ENCODE results near the gene FARS2.

FARS2 gene

GRCh38 chr6:5238336-5238735 is 23.0 kb upstream of the FARS2 start:
- Mint-ChIP-seq H3K27me3 (ENCODE audit: low read depth) (no peaks in the 10 kb centered on the region), H3K4me1 (ENCODE audit: low read depth) (no peaks in the 10 kb centered on the region), H3K4me3 (no peak overlapping the region), H3K9me3 (no peaks in the 10 kb centered on the region), H3K36me3 (ENCODE audit: low read depth) (peaks cover 2% of the 10 kb centered on the region), H3K27ac (no peak overlapping the region)

GRCh38 chr6:5241252-5241651 is 20.1 kb upstream of the FARS2 start:
- H3K4me3 Mint-ChIP-seq = no peak overlapping the region
- no peaks in the 10 kb centered on the region for H3K36me3 Mint-ChIP-seq (ENCODE audit: low read depth)
- H3K4me1 Mint-ChIP-seq (ENCODE audit: low read depth) = peaks cover 4% of the 10 kb centered on the region
- H3K27ac Mint-ChIP-seq = no peak overlapping the region
- H3K9me3 Mint-ChIP-seq = no peaks in the 10 kb centered on the region
- H3K27me3 Mint-ChIP-seq (ENCODE audit: low read depth) = no peaks in the 10 kb centered on the region

- Mint-ChIP-seq H3K36me3 (ENCODE audit: low read depth) (no peaks in the 10 kb centered on the region), H3K4me3 (no peak overlapping the region), H3K9me3 (no peaks in the 10 kb centered on the region), H3K27ac (no peak overlapping the region), H3K27me3 (ENCODE audit: low read depth) (no peaks in the 10 kb centered on the region), H3K4me1 (ENCODE audit: low read depth) (peaks cover 4% of the 10 kb centered on the region)
These were observed 18.2 kb upstream of the FARS2 start for GRCh38 chr6:5243069-5243468.

DNA sequence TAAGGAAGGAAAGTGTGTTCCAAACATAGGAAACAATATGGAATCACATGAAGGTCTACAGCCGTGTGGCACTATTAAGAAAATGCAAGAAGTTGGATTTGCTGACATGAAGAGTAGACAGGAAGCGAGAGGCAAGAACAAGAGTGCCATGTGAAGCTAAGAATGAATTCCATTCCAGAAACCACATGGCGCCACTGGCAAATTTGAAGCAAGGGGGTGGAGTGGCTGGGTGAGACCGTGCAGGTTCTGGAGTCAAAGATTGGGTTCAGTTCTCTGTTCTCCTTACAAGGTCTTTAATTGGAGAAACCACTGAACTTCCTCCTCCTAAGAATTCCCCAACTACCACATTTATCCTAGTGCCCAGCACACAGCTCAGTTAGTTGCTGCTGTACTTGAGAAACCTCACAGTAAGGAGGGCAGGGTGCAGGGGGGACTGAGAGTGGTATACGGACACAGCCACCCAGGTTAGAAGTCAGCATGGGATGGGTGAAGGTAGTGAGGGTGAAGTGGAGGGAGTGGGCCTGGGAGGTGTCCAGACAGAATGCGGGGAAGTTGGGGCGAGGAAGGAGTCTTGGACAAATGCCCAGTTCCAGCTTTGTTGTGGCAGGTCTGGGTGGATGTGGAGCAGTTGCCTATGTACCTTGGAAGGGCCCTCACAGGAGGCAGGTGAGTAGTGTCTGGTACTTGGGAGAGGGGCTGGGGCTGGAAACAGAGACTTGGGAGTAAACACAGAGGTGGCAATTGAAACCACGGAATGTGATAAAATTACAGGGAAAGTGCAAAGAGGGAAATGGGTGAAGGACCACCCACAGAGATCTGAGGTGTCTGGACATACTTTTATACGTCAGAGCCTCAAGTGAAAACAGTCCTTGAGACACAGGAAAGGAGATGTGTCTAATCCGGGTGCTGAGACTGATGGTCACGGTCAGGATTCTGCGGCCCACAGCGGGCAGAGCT is 14.9 kb upstream of the FARS2 start:
- no peak overlapping the region for H3K4me3 Mint-ChIP-seq
- no peaks in the 10 kb centered on the region for H3K27me3 Mint-ChIP-seq (ENCODE audit: low read depth)
- peaks cover 4% of the 10 kb centered on the region for H3K4me1 Mint-ChIP-seq (ENCODE audit: low read depth)
- H3K36me3 Mint-ChIP-seq (ENCODE audit: low read depth) = peaks cover 5% of the 10 kb centered on the region
- no peak overlapping the region for H3K27ac Mint-ChIP-seq
- peaks cover 4% of the 10 kb centered on the region for H3K9me3 Mint-ChIP-seq

DNA sequence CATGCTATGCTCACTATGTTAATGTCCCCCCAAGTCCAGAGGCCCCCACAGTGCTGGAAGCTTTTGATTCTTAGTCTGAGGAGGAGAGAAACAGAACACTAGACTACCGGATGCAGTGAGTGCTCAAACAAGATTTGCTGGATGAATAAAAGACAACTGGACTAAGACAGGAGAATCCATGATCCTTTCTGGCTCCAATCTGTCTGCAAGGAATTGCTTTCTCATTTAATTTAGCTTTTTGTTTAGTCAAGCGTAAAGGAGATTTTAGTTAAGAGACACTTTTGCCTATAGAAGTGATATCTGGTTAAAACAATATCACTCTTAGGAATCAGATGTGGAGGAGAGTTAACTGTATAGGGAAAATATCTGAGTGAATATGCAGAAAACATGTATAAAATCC is 14.1 kb upstream of the FARS2 start:
- peaks cover 5% of the 10 kb centered on the region for H3K36me3 Mint-ChIP-seq (ENCODE audit: low read depth)
- H3K4me3 Mint-ChIP-seq = no peak overlapping the region
- H3K9me3 Mint-ChIP-seq = peaks cover 5% of the 10 kb centered on the region
- H3K27me3 Mint-ChIP-seq (ENCODE audit: low read depth) = no peaks in the 10 kb centered on the region
- peaks cover 4% of the 10 kb centered on the region for H3K4me1 Mint-ChIP-seq (ENCODE audit: low read depth)
- H3K27ac Mint-ChIP-seq = no peak overlapping the region

DNA sequence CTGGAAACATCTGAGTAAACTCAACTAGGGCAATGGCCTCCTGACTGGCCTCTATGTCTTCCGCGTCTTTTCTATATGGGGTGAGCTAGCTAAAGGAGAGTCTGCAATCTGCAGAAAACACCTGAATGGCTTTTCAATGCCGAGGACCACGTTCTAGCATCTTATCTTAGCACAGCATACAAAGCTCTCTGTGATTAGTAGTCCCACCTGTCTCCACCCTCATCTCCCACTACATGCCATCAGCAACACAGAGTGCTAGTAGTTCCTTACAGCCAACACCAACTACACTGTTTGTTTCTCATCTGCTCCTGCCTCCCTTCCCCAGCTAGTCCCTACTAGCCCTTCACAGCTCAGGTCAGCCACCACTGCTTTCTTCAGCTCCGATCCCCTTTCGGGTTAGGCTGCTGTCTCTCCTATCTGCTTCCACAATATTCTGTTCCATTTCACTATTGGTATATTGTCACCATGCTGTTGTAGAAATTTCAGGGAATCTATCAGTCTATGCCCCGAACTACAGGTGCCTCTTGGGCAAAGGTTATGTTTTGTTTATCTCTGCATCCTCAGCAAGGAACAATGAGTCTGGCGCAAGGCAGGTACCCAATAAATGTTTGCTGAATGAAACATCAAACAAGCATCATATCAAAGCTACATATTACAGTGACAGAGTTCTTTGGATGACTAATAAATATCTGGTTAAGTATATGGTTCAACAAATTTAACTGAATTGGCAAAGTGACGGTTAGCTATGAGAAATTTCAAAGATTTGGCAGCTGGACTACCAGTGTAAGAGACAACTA is 12.8 kb upstream of the FARS2 start:
- peaks cover 10% of the 10 kb centered on the region for H3K36me3 Mint-ChIP-seq (ENCODE audit: low read depth)
- H3K27ac Mint-ChIP-seq = no peak overlapping the region
- H3K27me3 Mint-ChIP-seq (ENCODE audit: low read depth) = no peaks in the 10 kb centered on the region
- no peak overlapping the region for H3K4me3 Mint-ChIP-seq
- peaks cover 5% of the 10 kb centered on the region for H3K9me3 Mint-ChIP-seq
- peaks cover 4% of the 10 kb centered on the region for H3K4me1 Mint-ChIP-seq (ENCODE audit: low read depth)

DNA sequence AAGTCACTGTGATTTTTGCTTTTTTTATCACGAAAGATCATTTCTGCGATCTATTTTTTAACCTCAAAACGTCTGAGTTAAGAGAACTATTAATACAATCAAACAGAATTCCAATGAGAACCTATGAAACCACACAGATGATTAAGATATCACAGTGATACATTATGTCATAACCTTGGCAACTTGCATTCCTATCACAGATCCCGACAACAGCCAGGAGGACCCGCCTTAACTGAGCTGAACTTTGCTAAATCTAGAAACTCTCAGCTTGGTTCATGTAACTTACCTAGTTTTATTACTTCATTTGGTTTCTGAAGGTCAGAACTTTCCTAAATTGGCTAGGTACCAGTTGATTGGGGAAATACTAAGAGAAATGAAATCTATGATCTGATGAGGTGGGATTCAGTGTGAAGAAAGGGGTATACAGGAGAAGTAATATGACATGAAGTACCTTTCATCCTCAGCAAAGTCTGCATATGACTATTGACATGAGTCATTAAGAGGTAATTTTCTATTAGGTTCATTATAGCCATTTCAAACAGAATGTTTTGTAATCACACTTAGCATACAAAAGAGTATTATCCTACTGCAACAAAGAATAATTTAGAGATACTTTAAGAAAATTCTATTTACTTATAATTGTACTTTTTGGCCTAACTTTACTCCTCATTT is 11.7 kb upstream of the FARS2 start:
- H3K9me3 Mint-ChIP-seq = peaks cover 5% of the 10 kb centered on the region
- H3K27ac Mint-ChIP-seq = no peak overlapping the region
- H3K27me3 Mint-ChIP-seq (ENCODE audit: low read depth) = no peaks in the 10 kb centered on the region
- H3K4me1 Mint-ChIP-seq (ENCODE audit: low read depth) = peaks cover 4% of the 10 kb centered on the region
- H3K36me3 Mint-ChIP-seq (ENCODE audit: low read depth) = peaks cover 10% of the 10 kb centered on the region
- no peak overlapping the region for H3K4me3 Mint-ChIP-seq

- no peaks in the 10 kb centered on the region for H3K27me3 Mint-ChIP-seq (ENCODE audit: low read depth)
- peaks cover 2% of the 10 kb centered on the region for H3K4me1 Mint-ChIP-seq (ENCODE audit: low read depth)
- H3K27ac Mint-ChIP-seq = no peak overlapping the region
- H3K4me3 Mint-ChIP-seq = no peak overlapping the region
- H3K9me3 Mint-ChIP-seq = peaks cover 5% of the 10 kb centered on the region
- peaks cover 13% of the 10 kb centered on the region for H3K36me3 Mint-ChIP-seq (ENCODE audit: low read depth)
These were observed 10.9 kb upstream of the FARS2 start for GRCh38 chr6:5250451-5250850.

DNA sequence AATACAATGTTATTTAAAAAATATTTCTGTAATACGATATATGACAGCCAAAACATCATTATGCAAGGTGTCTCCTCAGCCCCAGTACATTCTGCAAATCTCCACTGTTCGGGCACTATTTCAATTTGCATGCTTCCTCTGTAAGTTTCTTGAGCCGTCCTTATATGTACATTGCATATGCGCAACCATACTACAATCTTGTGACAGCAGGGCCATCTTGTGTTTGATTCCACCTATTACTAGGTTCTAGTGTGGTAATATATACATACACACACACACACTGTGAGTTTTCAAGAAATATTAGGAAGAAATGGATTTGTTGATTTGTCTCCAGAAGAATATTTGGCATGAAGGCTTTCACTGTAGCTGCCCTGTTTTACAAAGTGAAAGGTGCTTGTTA is 10.4 kb upstream of the FARS2 start:
- Mint-ChIP-seq H3K27ac (no peak overlapping the region), H3K4me3 (no peak overlapping the region), H3K9me3 (peaks cover 5% of the 10 kb centered on the region), H3K36me3 (ENCODE audit: low read depth) (peaks cover 13% of the 10 kb centered on the region), H3K4me1 (ENCODE audit: low read depth) (no peaks in the 10 kb centered on the region), H3K27me3 (ENCODE audit: low read depth) (no peaks in the 10 kb centered on the region)

- Mint-ChIP-seq H3K4me3 (no peak overlapping the region), H3K27ac (no peak overlapping the region), H3K36me3 (ENCODE audit: low read depth) (peaks cover 13% of the 10 kb centered on the region), H3K9me3 (no peaks in the 10 kb centered on the region), H3K27me3 (ENCODE audit: low read depth) (no peaks in the 10 kb centered on the region), H3K4me1 (ENCODE audit: low read depth) (peaks cover 24% of the 10 kb centered on the region)
These were observed 4.4 kb upstream of the FARS2 start for GRCh38 chr6:5256952-5257351.

- no peak overlapping the region for H3K27ac Mint-ChIP-seq
- H3K4me3 Mint-ChIP-seq = no peak overlapping the region
- H3K36me3 Mint-ChIP-seq (ENCODE audit: low read depth) = peaks cover 11% of the 10 kb centered on the region
- H3K27me3 Mint-ChIP-seq (ENCODE audit: low read depth) = no peaks in the 10 kb centered on the region
- peaks cover 24% of the 10 kb centered on the region for H3K4me1 Mint-ChIP-seq (ENCODE audit: low read depth)
- H3K9me3 Mint-ChIP-seq = no peaks in the 10 kb centered on the region
These were observed 3.9 kb upstream of the FARS2 start for GRCh38 chr6:5257400-5257799.

GRCh38 chr6:5259428-5259827 is 1.9 kb upstream of the FARS2 start:
- H3K4me3 Mint-ChIP-seq = peak overlapping the region; percentile 96

DNA sequence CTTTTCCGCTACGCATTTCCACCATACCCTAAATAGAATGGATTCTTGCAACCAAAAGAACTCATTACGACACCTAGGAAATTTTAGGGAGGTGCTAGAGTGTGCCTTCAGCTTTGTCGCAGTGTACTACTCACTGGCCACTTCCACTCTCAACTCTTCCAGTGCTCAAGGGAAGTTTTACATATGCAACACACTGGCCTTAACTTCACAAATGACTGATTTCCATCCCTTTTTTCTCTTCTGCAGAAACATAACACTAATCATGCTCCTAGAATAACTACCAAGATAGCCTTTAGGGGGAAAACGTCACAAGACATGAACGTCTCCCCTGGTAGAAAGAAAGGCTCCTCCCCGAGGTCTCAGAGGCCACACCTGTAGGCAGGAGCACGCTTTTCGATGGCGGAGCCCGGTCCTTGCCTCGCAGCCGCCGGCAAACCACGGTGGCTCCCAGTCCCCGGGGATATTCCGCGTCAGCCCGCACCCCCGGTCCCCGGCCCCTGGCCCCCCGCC is 1.1 kb upstream of the FARS2 start:
- Mint-ChIP-seq H3K9me3 (no peaks in the 10 kb centered on the region), H3K36me3 (ENCODE audit: low read depth) (peaks cover 6% of the 10 kb centered on the region), H3K27me3 (ENCODE audit: low read depth) (no peaks in the 10 kb centered on the region), H3K27ac (peak overlapping the region; percentile 95), H3K4me1 (ENCODE audit: low read depth) (peaks cover 28% of the 10 kb centered on the region), H3K4me3 (peak overlapping the region; percentile 96)

More at GRCh38 chr6:5259428-5259827, 1.9 kb upstream of the FARS2 start:
- H3K27ac Mint-ChIP-seq = peak overlapping the region; percentile 95
- no peaks in the 10 kb centered on the region for H3K9me3 Mint-ChIP-seq
- no peaks in the 10 kb centered on the region for H3K27me3 Mint-ChIP-seq (ENCODE audit: low read depth)
- H3K36me3 Mint-ChIP-seq (ENCODE audit: low read depth) = peaks cover 8% of the 10 kb centered on the region
- peaks cover 28% of the 10 kb centered on the region for H3K4me1 Mint-ChIP-seq (ENCODE audit: low read depth)

DNA sequence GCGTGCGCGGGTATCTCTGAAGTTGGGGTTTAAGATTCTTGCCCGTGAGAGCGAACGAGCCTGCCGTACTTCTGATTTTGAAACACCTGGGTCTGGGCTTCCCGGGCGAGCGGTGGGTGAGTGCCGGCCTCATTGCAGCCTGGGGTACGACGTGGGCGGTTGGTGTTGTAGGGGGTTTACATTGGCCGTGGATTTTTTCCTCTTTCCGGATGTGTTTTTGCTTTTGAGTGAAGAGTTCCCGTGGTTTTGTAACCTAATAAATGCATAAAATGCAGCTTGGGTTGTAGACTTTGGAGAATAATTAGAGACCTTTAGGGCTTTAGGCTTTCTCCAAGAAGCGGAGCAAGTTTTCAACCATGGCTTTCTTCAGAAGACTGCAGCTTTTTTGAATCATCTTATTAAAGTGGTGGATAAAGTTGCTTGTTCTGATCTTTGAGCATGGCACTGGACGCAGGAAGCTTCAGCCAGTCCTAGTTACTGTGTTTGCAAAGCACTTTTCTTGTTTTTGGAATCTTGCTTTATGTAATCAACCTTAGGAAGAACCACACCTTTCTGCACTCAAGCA is 314 bp downstream of the FARS2 start:
- Mint-ChIP-seq H3K27me3 (ENCODE audit: low read depth) (no peaks in the 10 kb centered on the region), H3K36me3 (ENCODE audit: low read depth) (peaks cover 10% of the 10 kb centered on the region), H3K27ac (peak overlapping the region; percentile 99), H3K4me1 (ENCODE audit: low read depth) (peaks cover 33% of the 10 kb centered on the region), H3K9me3 (no peaks in the 10 kb centered on the region), H3K4me3 (peak overlapping the region; percentile 96)
